Measurements from ENCODE around the gene KLHL26.

DNA sequence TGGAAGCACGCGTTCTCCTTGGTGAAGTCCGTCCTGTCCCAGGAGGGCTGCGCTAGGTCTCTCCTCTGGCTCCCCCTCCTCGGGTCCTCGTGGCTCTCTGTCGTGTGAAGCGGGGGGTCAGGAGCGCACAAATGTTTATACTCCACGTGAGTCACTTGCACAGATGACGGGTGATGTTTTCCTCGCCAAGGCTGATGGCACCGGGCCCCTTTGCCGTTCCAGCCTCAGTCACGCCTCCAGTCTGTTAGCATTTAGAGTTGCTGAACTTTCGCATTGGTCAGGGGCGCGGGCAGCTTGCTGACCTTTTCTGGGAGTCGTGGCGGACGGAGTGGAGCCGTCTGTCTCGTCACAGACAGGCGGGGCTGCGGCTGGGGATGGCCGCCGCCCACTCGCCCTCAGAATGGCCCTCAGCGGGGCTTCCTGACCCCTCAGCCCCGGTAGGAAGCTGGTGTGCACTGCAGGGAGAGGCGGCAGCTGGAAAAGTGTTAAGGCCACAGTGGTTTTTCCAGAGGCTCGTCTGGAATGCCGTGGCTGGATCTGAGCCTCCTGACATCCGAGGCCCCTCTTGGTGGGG, 13.7 kb downstream of the KLHL26 start:
- TF ChIP-seq, protein P1, sequence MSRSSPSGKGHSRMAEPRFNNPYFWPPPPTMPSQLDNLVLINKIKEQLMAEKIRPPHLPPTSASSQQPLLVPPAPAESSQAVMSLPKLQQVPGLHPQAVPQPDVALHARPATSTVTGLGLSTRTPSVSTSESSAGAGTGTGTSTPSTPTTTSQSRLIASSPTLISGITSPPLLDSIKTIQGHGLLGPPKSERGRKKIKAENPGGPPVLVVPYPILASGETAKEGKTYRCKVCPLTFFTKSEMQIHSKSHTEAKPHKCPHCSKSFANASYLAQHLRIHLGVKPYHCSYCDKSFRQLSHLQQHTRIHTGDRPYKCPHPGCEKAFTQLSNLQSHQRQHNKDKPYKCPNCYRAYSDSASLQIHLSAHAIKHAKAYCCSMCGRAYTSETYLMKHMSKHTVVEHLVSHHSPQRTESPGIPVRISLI (CRISPR knock-in tag; IDR thresholded peaks at IDR 0.05; ENCODE audit: borderline replicate concordance): no peak
- TF ChIP-seq, protein P2, sequence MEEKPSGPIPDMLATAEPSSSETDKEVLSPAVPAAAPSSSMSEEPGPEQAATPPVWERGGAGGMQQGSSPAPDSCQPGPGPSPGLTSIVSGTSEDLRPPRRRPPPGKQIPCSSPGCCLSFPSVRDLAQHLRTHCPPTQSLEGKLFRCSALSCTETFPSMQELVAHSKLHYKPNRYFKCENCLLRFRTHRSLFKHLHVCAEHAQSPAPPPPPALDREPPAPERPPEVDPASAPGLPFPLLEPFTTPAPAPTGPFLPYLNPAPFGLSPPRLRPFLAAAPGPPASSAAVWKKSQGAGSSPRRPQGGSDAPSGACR (CRISPR knock-in tag; IDR thresholded peaks at IDR 0.05): no peak
- TF ChIP-seq, protein P3, sequence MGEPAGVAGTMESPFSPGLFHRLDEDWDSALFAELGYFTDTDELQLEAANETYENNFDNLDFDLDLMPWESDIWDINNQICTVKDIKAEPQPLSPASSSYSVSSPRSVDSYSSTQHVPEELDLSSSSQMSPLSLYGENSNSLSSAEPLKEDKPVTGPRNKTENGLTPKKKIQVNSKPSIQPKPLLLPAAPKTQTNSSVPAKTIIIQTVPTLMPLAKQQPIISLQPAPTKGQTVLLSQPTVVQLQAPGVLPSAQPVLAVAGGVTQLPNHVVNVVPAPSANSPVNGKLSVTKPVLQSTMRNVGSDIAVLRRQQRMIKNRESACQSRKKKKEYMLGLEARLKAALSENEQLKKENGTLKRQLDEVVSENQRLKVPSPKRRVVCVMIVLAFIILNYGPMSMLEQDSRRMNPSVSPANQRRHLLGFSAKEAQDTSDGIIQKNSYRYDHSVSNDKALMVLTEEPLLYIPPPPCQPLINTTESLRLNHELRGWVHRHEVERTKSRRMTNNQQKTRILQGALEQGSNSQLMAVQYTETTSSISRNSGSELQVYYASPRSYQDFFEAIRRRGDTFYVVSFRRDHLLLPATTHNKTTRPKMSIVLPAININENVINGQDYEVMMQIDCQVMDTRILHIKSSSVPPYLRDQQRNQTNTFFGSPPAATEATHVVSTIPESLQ (CRISPR knock-in tag; conservative IDR thresholded peaks at IDR 0.05): no peak
- TF ChIP-seq POLR2A (IDR thresholded peaks at IDR 0.05; ENCODE audit: insufficient read depth in 1 of 2, low read depth in 2 of 2, low read length in 2 of 2) (no peak), REL (CRISPR knock-in tag; conservative IDR thresholded peaks at IDR 0.05) (no peak)
- TF ChIP-seq, protein P4, sequence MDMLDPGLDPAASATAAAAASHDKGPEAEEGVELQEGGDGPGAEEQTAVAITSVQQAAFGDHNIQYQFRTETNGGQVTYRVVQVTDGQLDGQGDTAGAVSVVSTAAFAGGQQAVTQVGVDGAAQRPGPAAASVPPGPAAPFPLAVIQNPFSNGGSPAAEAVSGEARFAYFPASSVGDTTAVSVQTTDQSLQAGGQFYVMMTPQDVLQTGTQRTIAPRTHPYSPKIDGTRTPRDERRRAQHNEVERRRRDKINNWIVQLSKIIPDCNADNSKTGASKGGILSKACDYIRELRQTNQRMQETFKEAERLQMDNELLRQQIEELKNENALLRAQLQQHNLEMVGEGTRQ (IDR thresholded peaks at IDR 0.05; ENCODE audit: low read depth, low read length): no peak
- TF ChIP-seq, protein P4 (CRISPR knock-in tag; IDR thresholded peaks at IDR 0.05; ENCODE audit: borderline replicate concordance): no peak
